AG04449 (cell line): ENCODE measurements around the gene MYCBP.

ENCODE experiments used
- CTCF ChIA-PET: fragments of 350-600 bp; formaldehyde crosslinking; extraction: SDS; loops from one replicate; lab custom pipeline; 2021; ENCODE audit warnings: antibody characterized with exemption; lab: Yijun Ruan, JAX
- POLR2A ChIA-PET: fragments of 400-600, 350-600 bp; formaldehyde crosslinking; extraction: SDS; loops from one replicate; lab custom pipeline; 2020; ENCODE audit warnings: antibody characterized with exemption, inconsistent platforms; lab: Yijun Ruan, JAX
- DNase-seq: peaks from one replicate; pipeline ENCODE4 v3.0.0-alpha.2; 2010; ENCODE audit warnings: low read depth, low spot score
- H3K4me3 ChIP-seq: 2 replicates; pipeline ENCODE4 v1.5.1; 2011; ENCODE audit warnings: low read depth, mild to moderate bottlenecking, control low read depth, low read length
- CTCF ChIP-seq: IDR thresholded peaks from one replicate; pipeline ENCODE4 v1.5.1; 2011; ENCODE audit warnings: mild to moderate bottlenecking, moderate library complexity, low read length, control low read depth, inconsistent platforms; ENCODE audit not compliant: insufficient read depth; ENCODE audit errors: missing control alignments

The MYCBP gene

GRCh38 chr1:38832370-38832734 is 40.8 kb downstream of the MYCBP start:
- DNase-seq, result no peak
- ChIA-PET CTCF (interaction anchor here (0.8 to 9.8 kb wide), 9 partner anchors 10 to 949 kb away, joined by 3 to 200 read pairs (median 6); partner anchors contain the start of gene SF3A3), POLR2A (no interaction called here)
- TF ChIP-seq CTCF, result no peak
- H3K4me3 ChIP-seq, result no peak overlapping the region

GRCh38 chr1:38831731-38832369 is 41.3 kb downstream of the MYCBP start:
- no peak for TF ChIP-seq CTCF
- DNase-seq, result no peak
- ChIA-PET CTCF (interaction anchor here (0.8 to 9.8 kb wide), 11 partner anchors 9 to 948 kb away, joined by 3 to 200 read pairs (median 6); partner anchors contain the start of gene SF3A3), POLR2A (no interaction called here)
- H3K4me3 ChIP-seq, result no peak overlapping the region

GRCh38 chr1:38829368-38829767 is 43.8 kb downstream of the MYCBP start:
- DNase-seq, result no peak
- TF ChIP-seq CTCF, result no peak
- ChIA-PET POLR2A (no interaction called here), CTCF (no interaction called here)
- no peak overlapping the region for H3K4me3 ChIP-seq

- no peak for TF ChIP-seq CTCF
- no peak for DNase-seq
- POLR2A ChIA-PET, result no interaction called here
- CTCF ChIA-PET, result interaction anchor here (1.5 to 2.2 kb wide), 2 partner anchors 8 to 10 kb away, joined by 5 to 13 read pairs; no protein-coding TSS in a partner anchor
- no peak overlapping the region for H3K4me3 ChIP-seq
These were observed 45.8 kb downstream of the MYCBP start for GRCh38 chr1:38827318-38827717.

GRCh38 chr1:38826886-38827285 is 46.3 kb downstream of the MYCBP start:
- CTCF ChIA-PET, result interaction anchor here (1.5 to 2.2 kb wide), 2 partner anchors 8 to 10 kb away, joined by 5 to 13 read pairs; no protein-coding TSS in a partner anchor
- DNase-seq, result no peak
- TF ChIP-seq CTCF, result no peak
- no peak overlapping the region for H3K4me3 ChIP-seq
- POLR2A ChIA-PET, result no interaction called here

- TF ChIP-seq CTCF, result no peak
- ChIA-PET POLR2A (no interaction called here), CTCF (no interaction called here)
- DNase-seq, result no peak
- no peak overlapping the region for H3K4me3 ChIP-seq
These were observed 46.9 kb downstream of the MYCBP start for GRCh38 chr1:38826262-38826661.
